GM21367 (cell line): ENCODE measurements around the gene STXBP5.
"Not testable (repeated sequence)": the region's sequence is repeated elsewhere in the genome, so short reads cannot be mapped to it uniquely, and the experiment has no call there.

Experiments
- ATAC-seq: cut with Tn5 transposase; IDR thresholded peaks from one replicate; pipeline ENCODE4 v1.9.1; 2021; ENCODE audit not compliant: unreplicated experiment

STXBP5 gene

GRCh38 chr6:147238164-147238563 lies 33.9 kb downstream of the STXBP5 start:
- ATAC-seq: no peak

DNA sequence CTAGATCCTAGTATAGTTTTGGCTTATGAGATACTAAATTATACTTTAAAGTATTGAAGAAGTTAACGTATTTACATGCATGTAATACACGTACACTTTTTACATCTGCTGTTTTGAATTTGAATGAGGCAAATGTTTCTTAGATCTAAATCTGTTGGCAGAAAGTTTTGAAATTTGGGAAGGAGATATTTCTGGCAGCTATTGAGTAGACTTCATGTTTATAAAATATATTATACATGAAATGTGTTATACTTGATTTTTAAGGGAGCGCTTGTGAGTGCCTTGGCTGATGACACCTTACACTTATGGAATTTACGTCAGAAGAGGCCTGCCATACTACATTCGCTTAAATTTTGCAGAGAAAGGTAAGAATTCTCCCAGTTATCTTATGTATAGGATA lies 34.7 kb downstream of the STXBP5 start:
- ATAC-seq: no peak

DNA sequence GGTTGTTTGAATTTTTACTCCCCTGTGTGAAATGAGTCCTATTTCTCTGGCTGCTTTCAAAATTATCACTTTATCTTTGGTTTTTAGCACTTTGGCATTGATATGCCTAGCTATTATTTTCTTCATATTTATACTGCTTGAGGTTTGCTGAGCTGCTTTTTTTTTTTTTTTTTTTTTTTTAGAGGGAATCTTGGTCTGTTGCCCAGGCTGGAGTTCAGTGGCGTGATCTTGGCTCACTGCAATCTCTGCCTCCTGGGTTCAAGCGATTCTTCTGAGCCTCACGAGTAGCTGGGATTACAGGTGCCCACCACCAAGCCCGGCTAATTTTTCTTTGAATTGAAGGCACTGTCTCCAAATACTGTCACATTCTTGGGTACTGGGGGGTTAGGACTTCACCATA lies 40.6 kb downstream of the STXBP5 start:
- no peak for ATAC-seq

DNA sequence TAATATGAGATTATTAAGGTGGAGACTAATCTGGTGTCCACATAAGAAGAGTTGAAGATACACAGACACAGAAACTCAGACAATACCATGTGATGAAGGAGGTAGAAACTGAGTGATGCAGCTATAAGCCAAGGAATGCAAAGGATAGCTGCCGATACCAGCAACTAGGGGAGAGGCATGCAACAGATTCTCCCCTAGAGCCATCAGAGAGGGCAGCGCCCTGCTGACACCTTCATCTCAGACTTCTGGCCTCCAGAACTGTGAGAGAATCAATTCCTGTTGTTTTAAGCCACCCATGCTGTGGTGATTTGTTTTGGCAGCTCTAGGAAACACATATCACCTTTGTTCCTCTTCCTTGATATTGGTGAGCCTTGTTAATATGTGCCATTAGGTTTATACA lies 41.5 kb downstream of the STXBP5 start:
- no peak for ATAC-seq

GRCh38 chr6:147246853-147247635 lies 42.8 kb downstream of the STXBP5 start:
- ATAC-seq: no peak

GRCh38 chr6:147248859-147249258 lies 44.6 kb downstream of the STXBP5 start:
- ATAC-seq: no peak

- no peak for ATAC-seq
Measured at GRCh38 chr6:147251072-147251471, 46.9 kb downstream of the STXBP5 start.

DNA sequence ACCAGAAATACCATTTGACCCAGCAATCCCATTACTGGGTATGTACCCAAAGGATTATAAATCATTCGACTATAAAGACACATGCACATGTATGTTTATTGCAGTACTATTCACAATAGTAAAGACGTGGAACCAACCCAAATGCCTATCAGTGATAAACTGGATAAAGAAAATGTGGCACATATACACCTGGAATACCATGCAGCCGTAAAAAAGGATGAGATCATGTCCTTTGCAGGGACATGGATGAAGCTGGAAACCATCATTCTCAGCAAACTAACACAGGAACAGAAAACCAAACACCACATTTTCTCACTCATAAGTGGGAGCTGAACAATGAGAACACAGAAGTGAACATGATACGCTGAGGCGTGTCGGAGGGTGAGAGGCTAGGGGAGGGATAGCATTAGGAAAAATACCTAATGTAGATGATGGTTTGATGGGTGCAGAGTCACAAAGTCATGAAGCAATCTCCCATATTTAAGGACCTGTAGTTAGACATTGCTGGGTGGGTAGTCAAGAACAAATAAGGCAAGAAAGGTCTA lies 50.8 kb downstream of the STXBP5 start:
- not testable (repeated sequence) for ATAC-seq

DNA sequence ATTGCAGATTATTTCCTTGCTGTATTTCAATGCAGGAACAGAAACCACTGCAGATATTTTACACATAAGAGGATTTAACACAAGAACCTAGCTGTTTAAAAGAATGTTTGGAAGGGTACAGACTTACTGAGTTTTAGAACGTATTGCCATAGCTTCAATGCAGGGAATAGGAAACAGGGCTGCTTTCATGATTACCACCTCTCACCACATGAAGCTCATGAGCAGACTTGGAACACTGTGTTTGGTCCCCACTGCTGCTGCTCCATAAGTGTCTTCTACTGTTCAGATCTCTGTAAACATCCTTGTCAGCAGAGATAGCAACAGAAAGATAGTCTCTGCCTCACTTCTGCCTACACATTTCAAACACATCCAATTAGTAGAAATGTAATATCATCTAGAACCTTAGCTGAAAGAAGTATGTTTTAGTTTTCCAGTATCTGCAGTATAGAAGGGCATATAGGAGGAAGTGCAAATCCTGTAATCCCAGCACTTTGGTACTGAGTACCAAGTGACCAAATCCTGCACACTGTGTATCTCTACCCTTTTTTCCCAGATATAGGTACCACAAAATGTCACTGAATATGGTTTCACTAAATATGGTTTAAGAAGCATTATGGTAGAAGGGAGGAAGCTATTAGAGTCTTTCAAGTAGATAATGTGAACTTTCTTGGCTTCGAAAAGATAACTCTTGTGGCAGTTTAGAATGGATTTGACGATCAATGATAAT lies 51.9 kb downstream of the STXBP5 start:
- ATAC-seq: no peak

DNA sequence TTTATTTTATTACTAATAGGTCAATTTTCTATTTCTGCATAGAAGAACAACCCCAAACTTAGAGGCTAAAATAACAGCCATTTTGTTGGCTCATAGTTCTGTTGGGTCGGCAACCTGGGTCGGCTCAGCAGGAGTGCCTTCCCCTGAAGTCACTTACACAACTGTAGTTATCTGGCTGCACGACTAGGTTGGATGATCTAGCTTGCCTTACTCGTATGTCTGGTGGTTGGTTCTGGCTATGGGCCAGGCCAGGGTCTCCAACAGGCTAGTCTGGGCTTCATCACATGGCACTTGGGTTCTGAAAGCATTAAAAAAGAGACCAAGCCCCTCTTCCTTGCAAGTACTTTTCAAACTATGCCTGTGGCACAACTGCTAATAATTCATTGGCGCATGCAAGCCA lies 53.5 kb downstream of the STXBP5 start:
- no peak for ATAC-seq

DNA sequence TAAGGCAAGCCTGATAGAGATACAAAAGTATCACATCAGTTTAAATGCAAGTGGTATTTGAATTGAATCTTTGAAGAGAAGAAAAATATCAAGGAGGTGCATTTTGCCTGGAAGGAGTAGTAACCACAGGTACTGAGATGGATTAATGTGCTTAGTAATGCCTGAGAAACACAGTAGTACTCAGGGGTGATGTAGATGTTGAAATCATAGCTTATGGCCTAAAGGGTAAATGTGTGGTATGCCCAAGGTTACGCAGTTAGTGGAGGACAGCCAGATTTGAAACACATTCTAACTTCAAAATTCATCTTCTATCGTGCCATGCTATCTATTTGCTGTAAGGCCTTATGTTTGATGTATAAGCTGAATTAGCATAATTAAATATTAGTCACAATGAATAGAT lies 55.9 kb downstream of the STXBP5 start:
- no peak for ATAC-seq

GRCh38 chr6:147262946-147263345 lies 58.7 kb downstream of the STXBP5 start:
- no peak for ATAC-seq

- ATAC-seq: no peak
Measured at GRCh38 chr6:147266821-147267220, 62.6 kb downstream of the STXBP5 start.

- no peak for ATAC-seq
Measured at GRCh38 chr6:147267658-147268057, 63.4 kb downstream of the STXBP5 start.

DNA sequence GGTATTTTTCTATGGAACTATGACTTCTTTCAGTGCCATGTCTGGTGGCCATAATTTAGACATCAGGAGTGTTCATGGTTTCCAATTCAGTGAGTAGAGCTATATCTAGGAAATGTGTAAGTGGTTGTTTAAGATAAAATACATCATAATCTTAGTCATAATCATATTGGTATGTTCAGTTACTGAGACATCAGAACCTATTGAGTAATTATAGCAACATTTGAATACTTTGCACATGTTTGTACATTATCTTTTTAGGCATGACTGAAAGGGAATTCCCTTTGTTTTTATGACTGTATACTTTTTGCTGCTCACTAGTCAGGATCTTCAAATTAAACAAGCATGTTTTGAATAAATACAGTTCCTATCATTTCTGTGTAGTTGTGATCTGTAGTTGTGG lies 64.0 kb downstream of the STXBP5 start:
- no peak for ATAC-seq

- no peak for ATAC-seq
Measured at GRCh38 chr6:147274012-147274411, 69.8 kb downstream of the STXBP5 start.

GRCh38 chr6:147274776-147275175 lies 70.6 kb downstream of the STXBP5 start:
- ATAC-seq: no peak

DNA sequence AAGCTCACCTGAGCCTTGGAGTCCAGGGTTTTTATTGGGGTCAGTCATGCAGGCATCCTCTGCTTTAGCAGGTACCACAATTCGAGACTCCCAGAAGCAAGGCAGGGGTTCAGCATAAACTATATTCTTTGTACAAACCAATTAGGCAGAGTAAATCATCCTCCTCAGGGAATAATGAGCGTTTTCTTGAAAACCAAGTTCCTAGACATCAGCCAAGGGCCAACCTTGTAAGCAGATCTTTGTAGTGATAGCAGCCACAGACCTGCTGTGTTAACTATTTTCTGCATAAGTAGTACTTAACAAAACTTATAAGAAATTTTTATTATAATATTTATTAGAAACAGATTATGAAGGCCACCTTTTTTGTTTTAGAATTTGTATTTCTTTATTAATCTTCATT lies 74.7 kb downstream of the STXBP5 start:
- ATAC-seq: no peak

DNA sequence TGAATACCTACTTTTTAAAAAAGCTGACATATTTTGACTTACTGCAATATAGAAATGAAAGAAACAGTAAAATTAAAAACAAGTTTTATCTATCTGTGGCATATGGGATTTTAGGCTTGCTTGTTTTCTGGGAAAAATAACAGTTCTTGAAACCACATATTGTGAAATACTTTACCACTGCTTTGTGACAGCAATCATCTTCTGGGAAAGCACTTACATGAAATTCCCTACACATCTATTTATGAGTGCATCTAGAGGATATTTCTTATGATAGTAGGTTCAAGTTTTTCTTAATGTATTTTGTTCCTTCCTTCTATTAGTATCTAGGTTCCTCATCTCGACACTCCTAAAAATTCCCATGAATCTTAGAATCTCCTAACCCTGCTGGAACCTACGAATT lies 75.2 kb downstream of the STXBP5 start:
- no peak for ATAC-seq

GRCh38 chr6:147281895-147282565 lies 77.8 kb downstream of the STXBP5 start:
- ATAC-seq: no peak

DNA sequence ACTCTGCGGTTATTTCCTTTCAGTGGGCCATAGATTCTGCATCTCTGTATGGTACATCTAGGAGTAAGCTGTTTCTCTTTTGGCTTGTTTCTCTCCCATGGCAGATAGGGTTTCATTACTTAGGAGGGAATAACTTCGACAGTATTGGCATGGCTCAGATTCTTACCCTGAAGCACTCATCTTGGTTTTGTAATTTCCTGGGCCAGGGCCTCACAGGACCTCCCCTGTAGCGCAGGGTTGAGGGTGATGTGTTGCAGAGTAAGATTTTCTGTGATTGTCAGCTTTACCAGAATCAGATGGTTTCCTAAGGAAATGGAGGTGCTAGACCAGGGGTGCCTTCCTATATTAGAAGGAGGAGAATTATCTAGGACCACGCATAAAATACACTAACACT lies 78.3 kb downstream of the STXBP5 start:
- no peak for ATAC-seq

DNA sequence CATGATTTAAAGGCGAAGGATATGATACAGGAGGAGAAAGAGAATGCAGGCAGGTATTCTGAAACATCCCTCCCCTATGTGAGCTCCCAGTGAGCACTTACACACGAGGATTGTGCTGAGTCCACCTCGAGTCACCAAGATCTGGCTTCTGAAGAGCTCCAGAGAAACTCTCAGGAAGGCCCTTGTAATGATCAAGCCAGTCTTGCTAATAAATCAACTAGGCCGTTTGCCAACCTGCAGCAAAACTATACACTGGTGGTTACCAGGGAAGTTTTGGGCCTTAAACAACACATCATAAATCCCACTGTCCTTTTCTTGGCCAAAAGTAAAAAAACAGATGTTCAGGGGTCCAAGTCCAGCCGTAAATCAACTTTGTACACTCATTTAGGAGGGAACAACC lies 79.2 kb downstream of the STXBP5 start:
- no peak for ATAC-seq
